Activated T-helper 17 cell treated with anti-CD3 and anti-CD28 coated beads, Interleukin-2, amount 50 U/mL, for 72 hours (primary cell): ENCODE measurements around the gene HERC3. TPM values are rescaled to one million over a fixed set of nuclear protein-coding genes. Genes with fewer than 3 reads are reported as not detected.

ENCODE experiments used
- total RNA-seq, 2 donors: library from RNA; stranded (reverse); gene quantifications; one replicate each; pipeline ENCODE4 v1.2.3, GENCODE V29; 2022

Gene HERC3
- total RNA-seq, 2 donors from 2014 or later = 31.6 to 159 TPM

Other genes with a start within 250 kb of the HERC3 start
- gene HERC6, start 213.6 kb upstream of the HERC3 start, total RNA-seq = 1 to 10 TPM; 5.7 to 6.8 TPM
- gene HERC5, start 135.4 kb upstream of the HERC3 start, total RNA-seq = 10 to 100 TPM; 26.1 to 26.9 TPM
- gene PYURF, start 68.7 kb upstream of the HERC3 start, total RNA-seq = 10 to 100 TPM; 28.6 to 54.5 TPM
- gene NAP1L5, start 105.3 kb downstream of the HERC3 start, total RNA-seq = 1 to 10 TPM; 2.0 to 4.1 TPM